ENCODE data around the gene GRIK4. TPM values are rescaled to one million over a fixed set of nuclear protein-coding genes. Genes with fewer than 3 reads are reported as not detected.

The GRIK4 gene
- total and polyA plus RNA-seq, 2 donors (not counting 3 experiments of a cell fraction or from before 2014, with no cell fraction given): 0.81 to 1.6 TPM

GRCh38 chr11:120499859-120500258 is 11.7 kb upstream of the GRIK4 start:
- no TSS peak for BruUV-seq (replicated peaks)
- H2AFZ ChIP-seq (ENCODE audit: low read depth, low read length): no peak overlapping the region
- no peak overlapping the region for H3K4me3 ChIP-seq (replicated peaks in 1 of 3; ENCODE audit: insufficient read depth in 1 of 3, low read depth in 1 of 3, low read length in 3 of 3)
- H3K36me3 ChIP-seq (ENCODE audit: control insufficient read depth in 2 of 2, extremely low read depth in 1 of 2, insufficient read depth in 2 of 2, low read length in 2 of 2): no peaks in the 10 kb centered on the region
- no peaks in the 10 kb centered on the region for H4K20me1 ChIP-seq (replicated peaks; ENCODE audit: control insufficient read depth, extremely low read depth, insufficient read depth, low read length)
- no peaks in the 10 kb centered on the region for H3K79me2 ChIP-seq (ENCODE audit: control insufficient read depth, insufficient read depth, low read length)
- FAIRE-seq (no peak), DNase-seq (ENCODE audit: low read depth, low spot score) (no peak)
- no peaks in the 10 kb centered on the region for H3K9me1 ChIP-seq (replicated peaks; ENCODE audit: control insufficient read depth, extremely low read depth, insufficient read depth, low read length)
- TF ChIP-seq POLR2AphosphoS5 (IDR thresholded peaks at IDR 0.05; ENCODE audit: insufficient read depth, low read depth, low read length) (no peak), FOS (IDR thresholded peaks at IDR 0.05; ENCODE audit: borderline replicate concordance, insufficient read depth, low read length) (no peak), JUN (IDR thresholded peaks at IDR 0.05; ENCODE audit: borderline replicate concordance, insufficient read depth, insufficient read length, low read depth) (no peak), EZH2 (IDR thresholded peaks at IDR 0.05; ENCODE audit: borderline replicate concordance, low read depth, low read length, severe bottlenecking) (no peak), MYC (IDR thresholded peaks at IDR 0.05; ENCODE audit: low read depth, low read length) (no peak), MAX (IDR thresholded peaks at IDR 0.05; ENCODE audit: insufficient read depth, insufficient read length) (no peak), GATA2 (IDR thresholded peaks at IDR 0.05; ENCODE audit: insufficient read depth, insufficient read length, low read depth, low read length) (no peak), POLR2A (IDR thresholded peaks at IDR 0.05; ENCODE audit: low read depth, low read length) (no peak)
- TF ChIP-seq, protein P1, sequence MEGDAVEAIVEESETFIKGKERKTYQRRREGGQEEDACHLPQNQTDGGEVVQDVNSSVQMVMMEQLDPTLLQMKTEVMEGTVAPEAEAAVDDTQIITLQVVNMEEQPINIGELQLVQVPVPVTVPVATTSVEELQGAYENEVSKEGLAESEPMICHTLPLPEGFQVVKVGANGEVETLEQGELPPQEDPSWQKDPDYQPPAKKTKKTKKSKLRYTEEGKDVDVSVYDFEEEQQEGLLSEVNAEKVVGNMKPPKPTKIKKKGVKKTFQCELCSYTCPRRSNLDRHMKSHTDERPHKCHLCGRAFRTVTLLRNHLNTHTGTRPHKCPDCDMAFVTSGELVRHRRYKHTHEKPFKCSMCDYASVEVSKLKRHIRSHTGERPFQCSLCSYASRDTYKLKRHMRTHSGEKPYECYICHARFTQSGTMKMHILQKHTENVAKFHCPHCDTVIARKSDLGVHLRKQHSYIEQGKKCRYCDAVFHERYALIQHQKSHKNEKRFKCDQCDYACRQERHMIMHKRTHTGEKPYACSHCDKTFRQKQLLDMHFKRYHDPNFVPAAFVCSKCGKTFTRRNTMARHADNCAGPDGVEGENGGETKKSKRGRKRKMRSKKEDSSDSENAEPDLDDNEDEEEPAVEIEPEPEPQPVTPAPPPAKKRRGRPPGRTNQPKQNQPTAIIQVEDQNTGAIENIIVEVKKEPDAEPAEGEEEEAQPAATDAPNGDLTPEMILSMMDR (IDR thresholded peaks at IDR 0.05; ENCODE audit: extremely low read depth in 1 of 2, insufficient read depth in 1 of 2, low read depth in 1 of 2, low read length in 2 of 2): no peak
- peaks cover 0 to 3% of the 10 kb centered on the region in 2 experiments for H3K27me3 ChIP-seq (ENCODE audit: control insufficient read depth in 2 of 2, insufficient read depth in 2 of 2, low read length in 2 of 2)
- no peaks in the 10 kb centered on the region for H3K9me3 ChIP-seq (replicated peaks; ENCODE audit: control insufficient read depth, insufficient read depth, low read length)
- no peak overlapping the region for H3K4me2 ChIP-seq (ENCODE audit: insufficient read depth, low read length)
- dilution Hi-C loops (cut with MboI; ENCODE audit: extremely low pct_ligation_motif_present, low sequenced_read_pairs) (no loop called here), intact Hi-C loops (cut with micrococcal nuclease) (loop anchor here (2.0 kb wide), 1 partner anchor 165 kb away; no protein-coding TSS in a partner anchor)
- peaks cover 4% of the 10 kb centered on the region for H3K4me1 ChIP-seq (ENCODE audit: control insufficient read depth, extremely low read depth, insufficient read depth, low read length)
- no peak overlapping the region for H3K9ac ChIP-seq (replicated peaks; ENCODE audit: extremely low read depth, insufficient read depth, low read length)
- no peak overlapping the region for H3K27ac ChIP-seq (ENCODE audit: insufficient read depth, low read depth, low read length)
- POLR2A ChIA-PET: no interaction called here
- CTCF ChIA-PET: interaction anchor here (0.8 to 3.5 kb wide), 8 partner anchors 9 to 303 kb away, joined by 3 to 16 read pairs (median 3); partner anchors contain the start of gene GRIK4
